ENCODE measurements around the gene PRPSAP1. TPM values are rescaled to one million over a fixed set of nuclear protein-coding genes. Genes with fewer than 3 reads are reported as not detected.

The PRPSAP1 gene
- polyA plus RNA-seq, 1 of the 3 experiments (the other 2 are of a cell fraction), result 118 TPM

- Histone ChIP-seq H3K79me2 (ENCODE audit: insufficient read depth) (no peaks in the 10 kb centered on the region), H3K36me3 (replicated peaks in 1 of 2; ENCODE audit: control insufficient read depth in 1 of 2, insufficient read depth in 2 of 2, low read length in 1 of 2) (no peaks in the 10 kb centered on the region), H3K9ac (no peak overlapping the region), H3K4me1 (ENCODE audit: control insufficient read depth in 1 of 2, insufficient read depth in 2 of 2, low read depth in 1 of 2, low read length in 1 of 2) (peaks cover 5 to 10% of the 10 kb centered on the region in 2 experiments; a peak in 1 of 4 replicates), H3K27ac (ENCODE audit: low read depth in 2 of 2, low read length in 1 of 2) (no peak overlapping the region), H3K27me3 (ENCODE audit: insufficient read depth) (no peaks in the 10 kb centered on the region), H3F3A (replicated peaks; ENCODE audit: insufficient read depth) (no peaks in the 10 kb centered on the region), H3K9me2 (no peaks in the 10 kb centered on the region), H3K9me3 (no peaks in the 10 kb centered on the region), H3K4me2 (no peak overlapping the region), H3K4me3 (ENCODE audit: low read depth in 2 of 2, low read length in 1 of 2) (no peak overlapping the region; a peak in 1 of 4 replicates), H2AFZ (ENCODE audit: low read depth) (no peak overlapping the region), H4K20me1 (ENCODE audit: insufficient read depth) (no peaks in the 10 kb centered on the region)
- no peak for DNase-seq
- WGBS (ENCODE audit: low lambda C conversion rate), result 66% methylated on average over 15 of the region's 15 CpGs
- ChIA-PET CTCF (interaction anchor here (0.5 to 8.8 kb wide), 103 partner anchors 10 to 521 kb away, joined by 3 to 332 read pairs (median 6); partner anchors contain the start of genes CDK3, EVPL, EXOC7 and FOXJ1), POLR2A (interaction anchor here (1.0 to 1.6 kb wide), 3 partner anchors 138 to 200 kb away, joined by 3 to 5 read pairs (median 4); partner anchors contain the start of gene ZACN)
- TF ChIP-seq, protein P1, sequence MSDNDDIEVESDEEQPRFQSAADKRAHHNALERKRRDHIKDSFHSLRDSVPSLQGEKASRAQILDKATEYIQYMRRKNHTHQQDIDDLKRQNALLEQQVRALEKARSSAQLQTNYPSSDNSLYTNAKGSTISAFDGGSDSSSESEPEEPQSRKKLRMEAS (IDR thresholded peaks at IDR 0.05; ENCODE audit: low read depth), result no peak
- TF ChIP-seq POLR2AphosphoS5 (IDR thresholded peaks at IDR 0.05; ENCODE audit: low read depth, low read length) (no peak), EZH2phosphoT487 (IDR thresholded peaks at IDR 0.05; ENCODE audit: borderline replicate concordance, low read depth) (no peak), MXI1 (IDR thresholded peaks at IDR 0.05; ENCODE audit: low read depth, low read length) (no peak), RCOR1 (IDR thresholded peaks at IDR 0.05; ENCODE audit: low read length) (no peak), SMC3 (IDR thresholded peaks at IDR 0.05; ENCODE audit: low read depth, low read length) (no peak), JUND (IDR thresholded peaks at IDR 0.05) (no peak), YY1 (IDR thresholded peaks at IDR 0.05; ENCODE audit: low read depth) (no peak), FOSL2 (IDR thresholded peaks at IDR 0.05; ENCODE audit: borderline replicate concordance, low read depth) (no peak), FOXM1 (IDR thresholded peaks at IDR 0.05; ENCODE audit: low read depth) (no peak), RXRA (IDR thresholded peaks at IDR 0.05; ENCODE audit: borderline replicate concordance, low read depth) (no peak)
- TF ChIP-seq, protein P2, sequence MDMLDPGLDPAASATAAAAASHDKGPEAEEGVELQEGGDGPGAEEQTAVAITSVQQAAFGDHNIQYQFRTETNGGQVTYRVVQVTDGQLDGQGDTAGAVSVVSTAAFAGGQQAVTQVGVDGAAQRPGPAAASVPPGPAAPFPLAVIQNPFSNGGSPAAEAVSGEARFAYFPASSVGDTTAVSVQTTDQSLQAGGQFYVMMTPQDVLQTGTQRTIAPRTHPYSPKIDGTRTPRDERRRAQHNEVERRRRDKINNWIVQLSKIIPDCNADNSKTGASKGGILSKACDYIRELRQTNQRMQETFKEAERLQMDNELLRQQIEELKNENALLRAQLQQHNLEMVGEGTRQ (IDR thresholded peaks at IDR 0.05; ENCODE audit: borderline replicate concordance, low read depth, low read length), result no peak
- TF ChIP-seq, protein P3, sequence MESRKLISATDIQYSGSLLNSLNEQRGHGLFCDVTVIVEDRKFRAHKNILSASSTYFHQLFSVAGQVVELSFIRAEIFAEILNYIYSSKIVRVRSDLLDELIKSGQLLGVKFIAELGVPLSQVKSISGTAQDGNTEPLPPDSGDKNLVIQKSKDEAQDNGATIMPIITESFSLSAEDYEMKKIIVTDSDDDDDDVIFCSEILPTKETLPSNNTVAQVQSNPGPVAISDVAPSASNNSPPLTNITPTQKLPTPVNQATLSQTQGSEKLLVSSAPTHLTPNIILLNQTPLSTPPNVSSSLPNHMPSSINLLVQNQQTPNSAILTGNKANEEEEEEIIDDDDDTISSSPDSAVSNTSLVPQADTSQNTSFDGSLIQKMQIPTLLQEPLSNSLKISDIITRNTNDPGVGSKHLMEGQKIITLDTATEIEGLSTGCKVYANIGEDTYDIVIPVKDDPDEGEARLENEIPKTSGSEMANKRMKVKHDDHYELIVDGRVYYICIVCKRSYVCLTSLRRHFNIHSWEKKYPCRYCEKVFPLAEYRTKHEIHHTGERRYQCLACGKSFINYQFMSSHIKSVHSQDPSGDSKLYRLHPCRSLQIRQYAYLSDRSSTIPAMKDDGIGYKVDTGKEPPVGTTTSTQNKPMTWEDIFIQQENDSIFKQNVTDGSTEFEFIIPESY (IDR thresholded peaks at IDR 0.05; ENCODE audit: borderline replicate concordance, low read depth), result no peak
- TF ChIP-seq, protein P4, sequence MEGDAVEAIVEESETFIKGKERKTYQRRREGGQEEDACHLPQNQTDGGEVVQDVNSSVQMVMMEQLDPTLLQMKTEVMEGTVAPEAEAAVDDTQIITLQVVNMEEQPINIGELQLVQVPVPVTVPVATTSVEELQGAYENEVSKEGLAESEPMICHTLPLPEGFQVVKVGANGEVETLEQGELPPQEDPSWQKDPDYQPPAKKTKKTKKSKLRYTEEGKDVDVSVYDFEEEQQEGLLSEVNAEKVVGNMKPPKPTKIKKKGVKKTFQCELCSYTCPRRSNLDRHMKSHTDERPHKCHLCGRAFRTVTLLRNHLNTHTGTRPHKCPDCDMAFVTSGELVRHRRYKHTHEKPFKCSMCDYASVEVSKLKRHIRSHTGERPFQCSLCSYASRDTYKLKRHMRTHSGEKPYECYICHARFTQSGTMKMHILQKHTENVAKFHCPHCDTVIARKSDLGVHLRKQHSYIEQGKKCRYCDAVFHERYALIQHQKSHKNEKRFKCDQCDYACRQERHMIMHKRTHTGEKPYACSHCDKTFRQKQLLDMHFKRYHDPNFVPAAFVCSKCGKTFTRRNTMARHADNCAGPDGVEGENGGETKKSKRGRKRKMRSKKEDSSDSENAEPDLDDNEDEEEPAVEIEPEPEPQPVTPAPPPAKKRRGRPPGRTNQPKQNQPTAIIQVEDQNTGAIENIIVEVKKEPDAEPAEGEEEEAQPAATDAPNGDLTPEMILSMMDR (IDR thresholded peaks at IDR 0.05), result no peak
Measured at GRCh38 chr17:76279742-76280287, 73.9 kb downstream of the PRPSAP1 start.

Data from SK-N-SH (cell line).